DMS153 (cell line): ENCODE results near the gene WWOX.
A peak's percentile ranks its signal among the peaks of the same experiment; 100 is the strongest.

Experiments used
- DNase-seq: peaks from one replicate; lab custom pipeline; 2025; lab: John Stamatoyannopoulos, UW

Gene WWOX

DNA sequence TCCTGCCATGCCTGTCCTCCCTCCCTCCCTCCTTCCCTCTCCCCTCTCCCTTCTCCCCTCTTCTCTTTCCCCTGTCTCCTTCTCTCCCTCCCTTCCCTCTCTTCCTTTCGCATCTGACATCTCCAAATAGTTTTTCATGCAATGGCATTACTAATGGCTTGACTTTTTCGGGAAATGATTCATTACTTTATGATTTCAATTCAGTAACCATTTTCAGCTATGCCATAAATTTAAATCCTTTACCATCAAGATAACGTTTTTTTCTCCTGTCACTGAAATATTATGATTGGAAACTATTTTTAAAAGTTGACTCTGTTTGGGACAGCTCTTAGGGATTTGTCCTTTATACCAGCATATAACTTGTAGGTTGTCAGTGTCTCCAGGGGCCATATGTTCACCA is 201.0 kb downstream of the WWOX start:
- no peak for DNase-seq

DNA sequence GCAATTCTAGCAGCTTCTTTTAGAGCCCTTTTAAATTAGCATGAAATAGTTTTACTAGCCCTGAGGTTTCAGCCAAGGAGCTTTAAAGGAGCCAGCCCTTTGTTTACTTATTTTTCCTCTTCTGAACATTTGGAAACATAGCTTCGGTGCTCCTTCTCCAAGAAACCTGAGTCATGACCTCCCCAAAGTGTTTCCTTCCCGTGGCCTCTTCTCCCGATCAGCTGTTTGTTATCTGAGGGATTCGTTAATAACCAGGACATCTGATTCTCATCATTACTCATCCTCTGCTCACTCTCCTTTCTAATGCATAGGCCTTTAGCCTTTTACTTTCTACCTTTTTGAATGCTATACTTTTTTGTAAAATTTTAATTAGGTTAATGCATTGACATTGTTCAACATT is 204.5 kb downstream of the WWOX start:
- DNase-seq, result no peak

GRCh38 chr16:78306361-78306760 is 206.9 kb downstream of the WWOX start:
- no peak for DNase-seq

GRCh38 chr16:78307824-78308528 is 208.5 kb downstream of the WWOX start:
- DNase-seq, result no peak

GRCh38 chr16:78309763-78310162 is 210.3 kb downstream of the WWOX start:
- no peak for DNase-seq

GRCh38 chr16:78310196-78310595 is 210.7 kb downstream of the WWOX start:
- no peak for DNase-seq

DNA sequence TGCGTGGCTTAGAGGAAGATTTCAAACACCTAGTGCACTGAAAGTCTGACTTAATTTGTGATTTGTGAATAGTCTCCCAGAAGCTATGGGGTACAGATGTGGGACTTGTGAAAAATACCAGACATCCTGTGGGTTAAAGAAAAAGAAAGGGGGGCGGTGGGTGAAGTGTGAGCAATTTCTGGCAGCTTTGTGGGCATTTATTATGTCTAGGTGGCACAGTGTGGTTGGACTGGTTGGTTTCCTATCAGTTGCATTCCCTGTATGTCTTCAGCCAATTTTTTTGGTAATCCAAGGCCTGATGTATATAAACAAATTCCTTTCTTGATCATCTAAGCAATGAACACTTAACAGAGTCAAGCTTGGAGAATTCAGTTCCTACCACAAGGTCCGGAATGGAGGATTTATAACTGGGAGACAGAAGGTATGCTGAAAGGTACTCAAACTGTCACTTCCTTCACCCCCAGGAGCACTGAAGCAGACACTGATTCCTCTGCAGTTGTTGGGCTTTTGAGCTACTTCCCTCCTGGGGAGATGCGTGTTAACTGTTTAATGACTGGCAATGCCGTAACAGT is 211.6 kb downstream of the WWOX start:
- no peak for DNase-seq

GRCh38 chr16:78311831-78312230 is 212.4 kb downstream of the WWOX start:
- DNase-seq, result no peak

GRCh38 chr16:78317564-78318240 is 218.2 kb downstream of the WWOX start:
- peak; percentile 27 for DNase-seq

GRCh38 chr16:78321620-78322360 is 222.3 kb downstream of the WWOX start:
- DNase-seq, result peak; percentile 78

GRCh38 chr16:78323315-78323714 is 223.9 kb downstream of the WWOX start:
- DNase-seq, result no peak

- DNase-seq, result no peak
These were observed 225.3 kb downstream of the WWOX start for GRCh38 chr16:78324649-78325285.

DNA sequence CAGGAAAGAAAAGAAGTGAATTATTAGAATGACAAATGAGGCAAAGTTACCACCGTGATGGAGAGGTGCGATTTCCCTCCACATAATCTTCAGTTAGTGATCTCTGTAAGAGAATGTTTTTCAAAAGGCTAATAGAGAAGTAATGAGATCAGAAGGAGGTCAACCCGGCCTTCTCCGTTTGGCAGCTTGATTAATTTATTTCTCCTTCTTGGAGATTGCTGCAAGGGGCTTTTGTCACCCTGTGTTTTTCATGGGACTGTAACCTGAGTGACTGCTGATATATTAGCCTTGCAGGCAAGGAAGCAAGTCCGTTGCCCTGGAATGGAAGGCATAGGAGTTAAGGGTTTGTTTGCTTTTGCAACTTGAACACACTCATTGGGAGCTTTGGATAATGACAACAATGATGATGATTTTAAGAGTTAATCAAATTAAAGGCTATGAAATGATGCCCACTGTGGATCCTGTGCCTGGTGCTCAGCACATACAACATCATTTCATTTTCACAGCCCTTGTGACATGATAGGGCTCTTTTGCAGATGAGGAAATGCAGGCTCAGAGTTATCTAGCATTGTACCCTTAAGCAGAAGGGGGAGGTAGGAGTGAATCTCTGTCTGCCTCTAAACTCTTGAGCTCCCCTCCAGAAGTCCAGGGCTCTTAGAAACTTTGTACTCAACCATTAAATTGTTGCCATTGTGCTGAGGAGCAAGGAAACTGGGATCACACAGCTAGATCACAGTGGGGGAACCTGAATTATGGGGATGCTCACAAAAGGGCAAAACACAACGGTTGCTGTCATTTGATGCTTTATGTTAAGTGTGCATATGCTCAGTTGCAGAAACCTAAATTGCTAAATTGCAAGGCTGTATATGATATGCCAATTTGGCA is 226.3 kb downstream of the WWOX start:
- peak; percentile 7 for DNase-seq

DNA sequence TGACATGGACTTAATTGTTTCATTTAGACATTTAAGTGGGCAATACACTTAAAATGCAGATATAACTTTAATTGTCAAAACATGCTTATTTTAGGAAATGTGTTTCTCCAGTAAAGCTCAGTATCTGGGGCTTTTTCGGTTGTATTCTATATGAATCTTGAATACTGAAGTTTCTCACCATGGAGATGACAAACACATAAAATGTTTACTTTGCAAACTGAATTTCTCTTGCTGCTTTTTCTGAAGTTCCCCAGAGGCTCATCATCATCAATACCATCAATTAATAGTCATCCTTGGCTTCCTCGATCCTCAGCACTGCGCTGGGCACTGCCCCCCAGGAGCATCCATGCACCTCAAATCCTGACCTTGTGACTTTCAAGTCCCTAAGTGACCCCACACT is 227.3 kb downstream of the WWOX start:
- DNase-seq, result no peak

GRCh38 chr16:78331731-78332130 is 232.3 kb downstream of the WWOX start:
- no peak for DNase-seq

DNA sequence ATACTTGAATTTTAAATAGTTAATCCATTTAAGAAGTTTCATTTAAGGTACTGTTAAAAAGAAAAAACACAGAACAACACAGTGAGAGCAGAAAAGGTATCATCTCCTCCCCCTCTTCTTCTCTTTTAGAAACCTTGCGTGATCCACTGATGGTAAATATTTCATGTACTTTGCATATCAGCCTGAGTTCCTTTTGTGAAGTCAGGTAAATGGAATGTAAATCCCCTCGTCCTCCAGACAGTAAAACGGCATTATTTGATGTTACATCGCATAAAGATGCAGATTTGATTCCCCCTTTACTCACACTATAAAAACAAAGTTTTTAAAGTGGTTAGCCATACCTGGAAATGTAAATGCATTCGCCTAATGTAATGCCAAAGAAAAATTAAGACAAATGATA is 234.4 kb downstream of the WWOX start:
- DNase-seq, result no peak

DNA sequence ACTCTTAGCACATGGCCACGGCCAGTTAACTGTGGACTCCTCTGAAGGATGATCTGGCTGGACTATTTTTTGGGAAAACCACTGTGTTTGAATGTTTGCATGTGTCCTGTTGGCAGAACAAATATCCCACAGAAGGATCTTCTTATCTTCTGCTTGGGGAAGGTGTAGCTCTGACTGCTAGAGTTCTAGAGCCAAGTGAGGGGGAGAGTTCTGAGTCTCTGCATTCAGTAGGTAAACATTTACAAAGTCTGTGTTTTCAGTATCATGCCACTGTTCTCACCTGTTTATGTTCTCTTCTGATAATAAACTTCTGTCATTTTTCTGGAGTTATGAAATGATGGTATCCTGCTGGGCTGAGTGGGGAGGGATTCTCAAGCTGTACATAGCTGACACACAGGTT is 241.1 kb downstream of the WWOX start:
- no peak for DNase-seq

GRCh38 chr16:78348068-78348467 is 248.6 kb downstream of the WWOX start:
- DNase-seq, result no peak

- DNase-seq, result no peak
These were observed 249.4 kb downstream of the WWOX start for GRCh38 chr16:78348886-78349285.

DNA sequence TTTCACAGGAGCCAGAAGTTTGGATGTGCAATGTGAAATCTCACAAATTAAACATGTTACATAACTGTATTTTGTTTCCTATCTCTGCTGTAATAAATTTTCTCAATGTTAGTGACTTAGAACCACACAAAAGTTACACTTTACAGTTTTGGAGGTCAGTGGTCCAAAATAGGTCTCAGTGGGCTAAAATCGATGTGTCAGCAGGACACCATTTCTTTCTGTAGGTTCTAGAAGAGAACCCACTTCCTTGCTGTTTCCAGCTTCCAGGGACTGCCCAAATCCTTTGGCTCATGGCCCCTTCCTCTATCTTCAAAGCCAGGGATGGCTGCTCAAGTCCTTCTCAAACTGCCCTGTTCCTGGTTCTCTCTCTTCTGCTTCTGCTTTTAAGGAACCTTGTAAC is 252.7 kb downstream of the WWOX start:
- DNase-seq, result no peak

DNA sequence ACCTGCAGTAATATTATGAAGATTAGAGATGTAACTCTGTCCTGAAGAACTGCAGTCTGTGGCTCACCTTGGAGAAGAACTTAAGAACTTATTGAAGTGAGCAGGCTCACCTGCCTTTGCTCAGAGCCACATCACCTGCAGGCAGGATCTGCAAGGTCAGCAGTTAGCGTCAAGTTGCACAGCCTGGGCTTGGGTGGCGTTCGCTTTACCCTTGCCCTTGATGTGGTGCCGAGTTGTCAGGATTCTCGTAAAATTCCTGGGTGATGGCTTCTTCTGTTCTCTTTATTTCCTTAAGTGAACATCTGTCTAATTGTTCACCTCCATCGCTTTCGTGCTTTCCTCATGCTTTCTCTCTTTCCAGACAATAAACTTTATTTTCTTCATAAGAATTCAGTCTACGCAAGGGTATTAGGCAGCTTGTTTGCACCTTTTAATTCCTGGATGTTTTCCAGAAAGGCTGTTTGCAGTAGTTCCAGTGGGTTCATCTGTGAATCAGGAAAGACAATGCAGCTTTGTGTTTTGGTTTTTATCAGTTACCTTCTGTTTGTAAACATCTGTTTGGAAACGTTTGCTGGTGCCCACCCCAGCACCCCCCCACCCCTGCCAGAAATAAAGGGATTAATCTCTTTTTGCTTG is 254.3 kb downstream of the WWOX start:
- DNase-seq, result no peak
